ENCODE measurements around the gene MFN2. TPM values are rescaled to one million over a fixed set of nuclear protein-coding genes. Genes with fewer than 3 reads are reported as not detected.
A peak's percentile ranks its signal among the peaks of the same experiment; 100 is the strongest.

MFN2 gene
- total and polyA plus RNA-seq, 9 of the 15 experiments (the other 6 are each of a cell fraction or from before 2014, with no cell fraction given) = 10.5 to 158 (median 87.1) TPM

DNA sequence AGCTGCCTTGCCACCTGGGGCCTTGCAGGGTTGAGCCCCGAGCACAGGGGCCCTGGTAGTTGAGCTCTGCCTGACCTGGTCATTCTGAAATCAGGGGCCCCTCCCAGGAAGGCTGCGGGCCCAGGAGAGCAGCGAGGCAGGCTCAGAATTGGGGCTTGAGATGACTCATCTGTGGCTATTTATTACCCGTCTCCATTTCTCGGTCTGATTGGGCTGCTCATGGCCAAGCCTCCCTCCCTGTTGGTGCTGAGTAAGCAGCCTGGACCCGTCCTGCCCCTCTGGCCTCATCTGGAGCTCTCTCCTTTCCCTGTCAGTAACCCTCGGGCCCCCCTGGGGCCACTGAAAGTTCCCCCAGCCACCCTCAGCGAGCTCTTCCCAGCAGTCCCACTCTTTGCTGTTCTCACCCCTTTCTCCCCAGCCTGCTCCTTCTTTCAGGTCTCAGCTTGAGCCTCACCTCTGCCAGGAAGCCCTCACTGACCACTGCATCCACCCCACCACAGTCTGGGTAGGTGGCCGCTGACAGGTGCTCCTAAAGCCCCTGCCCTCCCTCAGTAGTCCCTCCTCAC lies 71.8 kb downstream of the MFN2 start (continued):
- TF ChIP-seq, protein P1, sequence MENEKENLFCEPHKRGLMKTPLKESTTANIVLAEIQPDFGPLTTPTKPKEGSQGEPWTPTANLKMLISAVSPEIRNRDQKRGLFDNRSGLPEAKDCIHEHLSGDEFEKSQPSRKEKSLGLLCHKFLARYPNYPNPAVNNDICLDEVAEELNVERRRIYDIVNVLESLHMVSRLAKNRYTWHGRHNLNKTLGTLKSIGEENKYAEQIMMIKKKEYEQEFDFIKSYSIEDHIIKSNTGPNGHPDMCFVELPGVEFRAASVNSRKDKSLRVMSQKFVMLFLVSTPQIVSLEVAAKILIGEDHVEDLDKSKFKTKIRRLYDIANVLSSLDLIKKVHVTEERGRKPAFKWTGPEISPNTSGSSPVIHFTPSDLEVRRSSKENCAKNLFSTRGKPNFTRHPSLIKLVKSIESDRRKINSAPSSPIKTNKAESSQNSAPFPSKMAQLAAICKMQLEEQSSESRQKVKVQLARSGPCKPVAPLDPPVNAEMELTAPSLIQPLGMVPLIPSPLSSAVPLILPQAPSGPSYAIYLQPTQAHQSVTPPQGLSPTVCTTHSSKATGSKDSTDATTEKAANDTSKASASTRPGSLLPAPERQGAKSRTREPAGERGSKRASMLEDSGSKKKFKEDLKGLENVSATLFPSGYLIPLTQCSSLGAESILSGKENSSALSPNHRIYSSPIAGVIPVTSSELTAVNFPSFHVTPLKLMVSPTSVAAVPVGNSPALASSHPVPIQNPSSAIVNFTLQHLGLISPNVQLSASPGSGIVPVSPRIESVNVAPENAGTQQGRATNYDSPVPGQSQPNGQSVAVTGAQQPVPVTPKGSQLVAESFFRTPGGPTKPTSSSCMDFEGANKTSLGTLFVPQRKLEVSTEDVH (IDR thresholded peaks at IDR 0.05; ENCODE audit: low read depth, partially characterized antibody) = no peak
- TF ChIP-seq TCF3 (CRISPR knock-in tag; IDR thresholded peaks at IDR 0.05) = peak; percentile 34; the same call in 1 of the 2 replicates
- TF ChIP-seq MYNN (IDR thresholded peaks at IDR 0.05) = no peak
- no peak for TF ChIP-seq MYNN (CRISPR knock-in tag; IDR thresholded peaks at IDR 0.05)
- no peak for TF ChIP-seq NR2C1 (IDR thresholded peaks at IDR 0.05)
- TF ChIP-seq NR2C1 (tag; IDR thresholded peaks at IDR 0.05) = no peak
- TF ChIP-seq ATF1 (CRISPR knock-in tag; IDR thresholded peaks at IDR 0.05) = no peak
- peak; percentile 62 for TF ChIP-seq ATF1 (tag; IDR thresholded peaks at IDR 0.05)
- no peak for TF ChIP-seq KAT7 (CRISPR knock-in tag; IDR thresholded peaks at IDR 0.05; ENCODE audit: borderline replicate concordance)
- 0 out of 2 replicates have a peak, but pooled peaks have one; percentile 21 for TF ChIP-seq ZBTB17 (CRISPR knock-in tag; IDR thresholded peaks at IDR 0.05)
- TF ChIP-seq POLR3G (IDR thresholded peaks at IDR 0.05; ENCODE audit: extremely low read depth, insufficient read length, insufficient replicate concordance) = no peak
- peak; percentile 61 for TF ChIP-seq CTBP1 (IDR thresholded peaks at IDR 0.05; ENCODE audit: borderline replicate concordance)
- TF ChIP-seq BRCA1 (IDR thresholded peaks at IDR 0.05) = no peak
- TF ChIP-seq BRCA1 (CRISPR knock-in tag; IDR thresholded peaks at IDR 0.05) = no peak
- no peak for TF ChIP-seq RB1 (IDR thresholded peaks at IDR 0.05; ENCODE audit: low read depth)
- TF ChIP-seq, protein P2, sequence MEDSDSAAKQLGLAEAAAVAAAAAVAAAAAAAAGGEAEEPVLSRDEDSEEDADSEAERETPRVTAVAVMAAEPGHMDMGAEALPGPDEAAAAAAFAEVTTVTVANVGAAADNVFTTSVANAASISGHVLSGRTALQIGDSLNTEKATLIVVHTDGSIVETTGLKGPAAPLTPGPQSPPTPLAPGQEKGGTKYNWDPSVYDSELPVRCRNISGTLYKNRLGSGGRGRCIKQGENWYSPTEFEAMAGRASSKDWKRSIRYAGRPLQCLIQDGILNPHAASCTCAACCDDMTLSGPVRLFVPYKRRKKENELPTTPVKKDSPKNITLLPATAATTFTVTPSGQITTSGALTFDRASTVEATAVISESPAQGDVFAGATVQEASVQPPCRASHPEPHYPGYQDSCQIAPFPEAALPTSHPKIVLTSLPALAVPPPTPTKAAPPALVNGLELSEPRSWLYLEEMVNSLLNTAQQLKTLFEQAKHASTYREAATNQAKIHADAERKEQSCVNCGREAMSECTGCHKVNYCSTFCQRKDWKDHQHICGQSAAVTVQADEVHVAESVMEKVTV (CRISPR knock-in tag; IDR thresholded peaks at IDR 0.05) = no peak
- TF ChIP-seq FOXJ2 (tag; IDR thresholded peaks at IDR 0.05) = no peak
- TF ChIP-seq, protein P3, sequence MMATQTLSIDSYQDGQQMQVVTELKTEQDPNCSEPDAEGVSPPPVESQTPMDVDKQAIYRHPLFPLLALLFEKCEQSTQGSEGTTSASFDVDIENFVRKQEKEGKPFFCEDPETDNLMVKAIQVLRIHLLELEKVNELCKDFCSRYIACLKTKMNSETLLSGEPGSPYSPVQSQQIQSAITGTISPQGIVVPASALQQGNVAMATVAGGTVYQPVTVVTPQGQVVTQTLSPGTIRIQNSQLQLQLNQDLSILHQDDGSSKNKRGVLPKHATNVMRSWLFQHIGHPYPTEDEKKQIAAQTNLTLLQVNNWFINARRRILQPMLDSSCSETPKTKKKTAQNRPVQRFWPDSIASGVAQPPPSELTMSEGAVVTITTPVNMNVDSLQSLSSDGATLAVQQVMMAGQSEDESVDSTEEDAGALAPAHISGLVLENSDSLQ (IDR thresholded peaks at IDR 0.05) = peak; percentile 76
- TF ChIP-seq YY1 (IDR thresholded peaks at IDR 0.05; ENCODE audit: borderline replicate concordance in 1 of 3, control insufficient read depth in 1 of 3, extremely low read depth in 1 of 3, insufficient read depth in 3 of 3, insufficient read length in 1 of 3, insufficient replicate concordance in 2 of 3, low read depth in 1 of 3, low read length in 2 of 3) = peak in 1 of 3 experiments; percentile 51
- TF ChIP-seq MAZ (CRISPR knock-in tag; conservative IDR thresholded peaks at IDR 0.05 in 1 of 2, IDR thresholded peaks at IDR 0.05 in 1 of 2) = peak; percentile 52 to 85; a peak in 2 of 4 replicates
- 0 out of 2 replicates have a peak, but pooled peaks have one; percentile 38 for TF ChIP-seq ZNF589 (CRISPR knock-in tag; IDR thresholded peaks at IDR 0.05; ENCODE audit: low read depth)
- TF ChIP-seq SMAD4 (CRISPR knock-in tag; conservative IDR thresholded peaks at IDR 0.05) = peak; percentile 50; the same call in 1 of the 2 replicates
- TF ChIP-seq NFE2 (IDR thresholded peaks at IDR 0.05; ENCODE audit: low read depth) = peak; percentile 73
- peak; percentile 67 for TF ChIP-seq JUNB (CRISPR knock-in tag; conservative IDR thresholded peaks at IDR 0.05)
- peak; percentile 94 for TF ChIP-seq ZFP36 (IDR thresholded peaks at IDR 0.05; ENCODE audit: low read depth, low read length, partially characterized antibody)
